Ovary (tissue), 9 donors: ENCODE measurements around the gene HES5. TPM values are rescaled to one million over a fixed set of nuclear protein-coding genes. Genes with fewer than 3 reads are reported as not detected.

ENCODE experiments used
- DNase-seq, 5 donors: peaks; one replicate each; pipeline ENCODE4 v3.0.0-alpha.2; 2019 to 2020
- H3K27ac ChIP-seq, 2 donors: fragments of 200-600 bp; one replicate each; pipeline versions ENCODE4 v1.5.1 to v1.8.0; 2019 to 2022
- H3K27me3 ChIP-seq: fragments of 200-600 bp; one replicate; pipeline ENCODE4 v1.8.0; 2022
- H3K36me3 ChIP-seq: fragments of 200-600 bp; sonication (generic); one replicate; pipeline ENCODE4 v1.5.1; 2019
- H3K4me1 ChIP-seq: one replicate; pipeline ENCODE4 v1.8.1; 2013; ENCODE audit warnings: mild to moderate bottlenecking, moderate library complexity; ENCODE audit not compliant: insufficient read depth
- H3K4me3 ChIP-seq: fragments of 200-600 bp; sonication (generic); one replicate; pipeline ENCODE4 v1.5.1; 2017
- H3K9me3 ChIP-seq, 2 donors: fragments of 200-600 bp in 1 of 2; sonication (generic) in 1 of 2; one replicate each; pipeline versions ENCODE4 v1.5.1 to v1.8.1; 2013 to 2019; ENCODE audit warnings: mild to moderate bottlenecking in 1 of 2, moderate library complexity in 1 of 2
- CTCF ChIP-seq, 3 donors: fragments of 450-650 bp in 2 of 3; fragments of 200-600 bp in 1 of 3; IDR thresholded peaks; one replicate each; pipeline versions ENCODE4 v1.5.1 to v1.8.0; 2016 to 2022; ENCODE audit warnings: antibody characterized with exemption in 3 of 3, mild to moderate bottlenecking in 1 of 3
- EP300 ChIP-seq: sonication (generic); formaldehyde crosslinking; IDR thresholded peaks from one replicate; pipeline ENCODE4 v1.6.1; 2017; ENCODE audit warnings: antibody characterized with exemption
- POLR2A ChIP-seq: fragments of 450-650 bp; IDR thresholded peaks from one replicate; pipeline ENCODE4 v1.6.1; 2017; ENCODE audit warnings: antibody characterized with exemption, mild to moderate bottlenecking, moderate library complexity
- WGBS, 3 donors: extraction: QIAGEN DNeasy Blood & Tissue Kit in 1 of 3; methylation state at CpG; one replicate each; pipeline versions ENCODE4 v1.1.5 to v1.1.7; 2013 to 2017; 5-methylcytosine and 5-hydroxymethylcytosine counted together
- intact Hi-C, 4 donors: fragments of 100-400 bp; cut with DNase I; formaldehyde crosslinking; loops; one replicate each; pipeline versions ENCODE4 v1.11.0 to v1.15.1; 2022 to 2023
- polyA plus RNA-seq, 2 donors: library from polyadenylated mRNA; stranded (reverse); fragments of 200-250 nt in 1 of 2; fragments of 350-450 nt in 1 of 2; fragmentation: Illumina TruSeq in 1 of 2; extraction: RNeasy Lipid Tissue Mini Kit (QIAGEN cat#74804) in 1 of 2; gene quantifications; one replicate each; pipeline ENCODE4 v1.2.3, GENCODE V29; 2013 to 2014
- total RNA-seq, 7 donors: library from RNA; depleted of rRNA in 2 of 7; stranded (reverse); fragments of >200 nt in 2 of 7; fragmentation: NEBNext Ultra II Directional in 3 of 7; extraction: Animal tissue kit (Norgen Biotek cat#: 25700) in 3 of 7; gene quantifications; one replicate each; pipeline versions ENCODE4 v1.1.0 to v1.2.4, GENCODE V29; 2016 to 2023
- donor health status: DM: no; HTN: no; CAD: no; lungs with moderate emphysema.
- donor health status: DM: no; HTN: no; CAD: no.
- donor health status: Bipolar disorder and iron deficiency.
- donor health status: DM: yes; HTN: yes; CAD: no.
- donor health status: DM: no; HTN: no; CAD: no.
- donor health status: DM: yes; HTN: yes; CAD: no.

The HES5 gene
- total and polyA plus RNA-seq, 9 donors: 0.13 to 0.53 (median 0.31) TPM; not detected in 4

DNA sequence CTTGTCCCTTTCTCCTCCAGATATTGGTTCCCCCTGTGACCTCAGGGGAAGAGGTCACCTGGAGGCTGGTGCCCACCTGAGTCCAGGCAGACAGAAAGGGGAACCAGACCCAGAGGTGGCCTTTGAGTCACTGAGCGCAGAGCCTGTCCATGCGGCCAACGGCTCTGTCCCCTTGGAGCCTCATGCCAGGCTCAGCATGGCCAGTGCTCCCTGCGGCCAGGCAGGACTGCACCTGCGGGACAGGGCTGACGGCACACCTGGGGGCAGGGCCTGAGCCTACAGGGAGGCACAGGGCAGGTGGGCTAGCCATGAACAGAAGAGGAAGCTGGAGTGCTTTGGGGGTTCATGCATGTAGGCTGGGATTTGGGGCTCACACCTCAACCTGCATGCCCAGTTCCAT lies 28.8 kb upstream of the HES5 start:
- intact Hi-C loops: loop anchor here in 2 of 4 donors (5.0 to 10.0 kb wide), 2 partner anchors 317 to 1654 kb away; no protein-coding TSS in a partner anchor
- H3K36me3 ChIP-seq: no peaks in the 10 kb centered on the region
- WGBS, 3 donors: 95 to 100% (median 96%) methylated on average over 6 of the region's 6 CpGs
- H3K9me3 ChIP-seq: no peaks in the 10 kb centered on the region
- peaks cover 12% of the 10 kb centered on the region for H3K4me1 ChIP-seq
- DNase-seq: peak in 1 of 5 donors; percentile 9
- H3K27ac ChIP-seq: no peak overlapping the region
- TF ChIP-seq POLR2A (no peak), CTCF (IDR thresholded peaks at IDR 0.05) (no peak), EP300 (no peak)
- no peaks in the 10 kb centered on the region for H3K27me3 ChIP-seq
- H3K4me3 ChIP-seq: no peak overlapping the region

DNA sequence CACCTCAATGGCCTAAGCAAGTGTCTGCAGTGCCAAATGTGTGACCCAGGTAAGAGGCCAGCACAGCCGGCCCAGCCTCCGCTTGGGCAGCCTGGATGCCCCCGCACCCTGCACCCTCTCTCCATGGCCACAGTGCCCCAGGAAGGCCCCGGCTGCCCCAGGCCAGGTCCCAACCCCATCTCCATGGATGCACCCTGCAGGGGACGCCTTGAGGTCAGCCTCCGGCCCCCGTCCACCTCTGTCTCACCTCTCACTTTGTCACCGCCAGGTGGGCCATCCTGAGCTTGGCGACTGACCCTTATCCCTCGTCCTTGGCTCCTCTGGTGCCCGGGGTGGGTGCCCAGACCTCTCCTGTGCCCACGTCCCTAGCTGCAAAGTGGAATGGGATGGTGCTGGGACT lies 28.4 kb upstream of the HES5 start:
- intact Hi-C loops: loop anchor here in 2 of 4 donors (5.0 to 10.0 kb wide), 2 partner anchors 316 to 1654 kb away; no protein-coding TSS in a partner anchor
- 91 to 94% (median 93%) methylated on average over 11 to 12 of the region's 12 CpGs for WGBS, 3 donors
- Histone ChIP-seq H3K4me3 (no peak overlapping the region), H3K4me1 (peaks cover 12% of the 10 kb centered on the region), H3K27ac (no peak overlapping the region), H3K36me3 (no peaks in the 10 kb centered on the region), H3K9me3 (no peaks in the 10 kb centered on the region), H3K27me3 (no peaks in the 10 kb centered on the region)
- no peak for DNase-seq
- no peak for TF ChIP-seq CTCF (IDR thresholded peaks at IDR 0.05)
- no peak for TF ChIP-seq POLR2A
- TF ChIP-seq EP300: no peak

GRCh38 chr1:2557482-2558400 lies 27.7 kb upstream of the HES5 start:
- intact Hi-C loops: loop anchor here in 2 of 4 donors (5.0 to 10.0 kb wide), 2 partner anchors 315 to 1653 kb away; no protein-coding TSS in a partner anchor
- peak overlapping the region; percentile 64 for H3K4me3 ChIP-seq

More at GRCh38 chr1:2557482-2558400, 27.7 kb upstream of the HES5 start:
- H3K9me3 ChIP-seq: no peaks in the 10 kb centered on the region
- no peaks in the 10 kb centered on the region for H3K27me3 ChIP-seq
- TF ChIP-seq CTCF (IDR thresholded peaks at IDR 0.05) (no peak), POLR2A (no peak)
- no peaks in the 10 kb centered on the region for H3K36me3 ChIP-seq
- no peak for DNase-seq
- H3K27ac ChIP-seq: peak overlapping the region in 1 of 2 donors; percentile 82
- WGBS, 3 donors: 90 to 95% (median 90%) methylated on average over 25 to 30 of the region's 30 CpGs
- H3K4me1 ChIP-seq: peaks cover 12% of the 10 kb centered on the region
